Neutrophil (primary cell): Measurements from ENCODE around the gene ALPG.
"Not testable (repeated sequence)": the region's sequence is repeated elsewhere in the genome, so short reads cannot be mapped to it uniquely, and the experiment has no call there.

ENCODE experiments used
- H3K27ac ChIP-seq: fragments of 200-600 bp; sonication (generic); 2 replicates; pipeline ENCODE4 v1.5.1; 2016; ENCODE audit warnings: mild to moderate bottlenecking, moderate library complexity
- H3K27me3 ChIP-seq: fragments of 200-600 bp; sonication (generic); 2 replicates; pipeline ENCODE4 v1.6.0; 2016; ENCODE audit warnings: mild to moderate bottlenecking
- H3K36me3 ChIP-seq: fragments of 200-600 bp; sonication (generic); 2 replicates; pipeline ENCODE4 v1.5.1; 2017
- H3K4me1 ChIP-seq, 2 experiments: fragments of 200-600 bp in 1 of 2; sonication (generic) in 1 of 2; 1 replicate in 1 of 2; 2 replicates in 1 of 2; pipeline versions ENCODE4 v1.5.1 to v1.6.1; 2013 to 2016; ENCODE audit warnings: low read depth in 1 of 2, low read length in 1 of 2, mild to moderate bottlenecking in 1 of 2, moderate library complexity in 1 of 2; ENCODE audit not compliant: control insufficient read depth in 1 of 2, insufficient read depth in 1 of 2
- H3K4me3 ChIP-seq, 2 experiments: fragments of 200-600 bp in 1 of 2; sonication (generic) in 1 of 2; 1 replicate in 1 of 2; 2 replicates in 1 of 2; pipeline ENCODE4 v1.5.1; 2013 to 2016; ENCODE audit warnings: low read depth in 1 of 2, low read length in 1 of 2, mild to moderate bottlenecking in 1 of 2, moderate library complexity in 1 of 2
- H3K9me3 ChIP-seq: fragments of 200-600 bp; sonication (generic); 2 replicates; pipeline ENCODE4 v1.5.1; 2016
- CTCF ChIP-seq: fragments of 200-600 bp; sonication (generic); IDR thresholded peaks from 2 replicates; pipeline ENCODE4 v1.5.1; 2016; ENCODE audit warnings: antibody characterized with exemption

The ALPG gene

DNA sequence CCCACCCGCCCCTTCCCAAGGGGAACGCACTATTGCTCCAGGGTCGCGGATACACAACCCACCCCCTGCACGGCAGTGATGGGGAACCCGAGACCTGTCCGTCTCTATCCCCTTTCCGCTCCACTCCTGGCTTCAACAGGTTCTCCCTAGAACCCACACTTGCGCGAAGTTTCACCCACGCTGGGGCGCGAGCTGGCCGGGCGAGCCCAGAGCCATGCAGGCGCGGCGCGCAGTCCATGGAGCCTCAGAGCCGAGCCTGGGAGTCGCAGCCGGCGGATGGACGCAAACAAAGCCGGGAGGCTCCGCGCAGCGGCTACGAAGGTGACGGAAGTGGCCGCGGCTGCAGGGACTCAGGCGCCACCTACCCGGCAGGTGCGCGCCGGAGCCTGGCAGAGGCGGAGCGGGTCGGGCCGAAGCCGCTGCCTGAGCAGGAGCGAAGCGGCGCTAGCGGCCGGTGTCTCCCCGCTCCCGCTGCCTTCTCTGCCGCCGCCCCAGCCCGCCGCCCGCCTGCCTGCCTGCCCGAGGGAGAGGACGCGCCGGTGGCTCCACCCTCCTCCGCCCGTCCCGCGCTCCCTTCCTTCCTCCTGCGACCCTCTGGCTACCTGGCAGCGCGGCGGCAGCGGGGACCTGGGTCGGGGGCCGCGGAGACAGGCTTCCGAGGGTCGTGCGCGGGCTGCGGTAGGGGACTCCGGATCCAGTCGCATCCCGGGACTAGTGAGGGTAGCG is 14.0 kb downstream of the ALPG start:
- peaks cover 94% of the 10 kb centered on the region for H3K27me3 ChIP-seq
- H3K36me3 ChIP-seq = no peaks in the 10 kb centered on the region
- H3K9me3 ChIP-seq = peaks cover 7% of the 10 kb centered on the region
- no peak for TF ChIP-seq CTCF
- H3K4me1 ChIP-seq = no peaks in the 10 kb centered on the region
- H3K4me3 ChIP-seq = no peak overlapping the region
- H3K27ac ChIP-seq = no peak overlapping the region

DNA sequence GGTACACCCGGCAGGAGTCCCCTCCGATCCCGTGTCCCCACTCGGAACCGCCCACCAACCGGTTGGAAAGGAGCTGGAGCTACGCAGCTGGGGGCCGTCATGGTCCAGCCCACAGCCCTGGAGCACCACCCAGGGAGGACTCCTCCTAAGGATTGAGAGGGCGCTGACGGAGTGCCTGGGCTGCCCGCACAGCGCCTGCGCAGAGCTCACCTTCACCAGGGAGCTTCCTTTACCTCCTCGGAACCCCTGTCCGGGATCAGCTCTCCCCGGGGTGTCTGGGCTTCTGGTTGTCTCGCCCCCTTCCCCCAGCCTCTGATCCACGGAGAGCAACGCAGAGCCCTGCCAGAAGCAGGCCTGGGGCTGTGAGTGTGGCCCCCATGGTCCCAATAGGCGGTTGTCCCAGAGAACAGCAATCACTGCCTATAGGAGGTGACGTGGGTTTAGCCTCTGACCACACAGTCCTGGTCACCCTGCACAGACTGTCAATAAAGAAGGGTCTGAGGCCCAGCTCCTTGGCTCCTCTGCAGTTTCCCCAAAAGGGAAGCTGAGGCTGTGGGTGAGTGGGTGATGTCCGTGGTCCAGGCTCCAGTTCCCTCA is 14.6 kb downstream of the ALPG start:
- Histone ChIP-seq H3K4me3 (no peak overlapping the region), H3K9me3 (peaks cover 7% of the 10 kb centered on the region), H3K27ac (no peak overlapping the region), H3K36me3 (no peaks in the 10 kb centered on the region), H3K27me3 (peaks cover 93% of the 10 kb centered on the region), H3K4me1 (no peaks in the 10 kb centered on the region)
- TF ChIP-seq CTCF = no peak

DNA sequence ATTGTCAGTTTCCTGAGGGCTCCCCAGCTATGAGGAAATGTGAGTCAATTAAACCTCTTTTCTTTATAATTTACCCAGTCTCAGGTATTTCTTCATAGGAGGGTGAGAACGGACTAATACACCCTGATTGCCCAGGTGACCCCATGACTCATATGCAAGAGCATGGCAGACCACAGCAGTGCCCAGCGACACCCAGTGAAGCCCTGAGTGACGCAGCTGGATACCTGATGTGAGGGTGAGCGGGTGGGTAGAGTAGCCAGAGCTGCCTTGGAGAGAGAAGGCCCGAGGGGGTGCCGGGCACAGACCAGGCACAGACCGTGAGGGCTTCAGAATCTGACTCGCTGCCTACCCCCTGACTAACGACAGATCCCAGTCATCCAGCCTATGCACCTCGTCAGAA is 15.4 kb downstream of the ALPG start:
- no peak overlapping the region for H3K27ac ChIP-seq
- no peak overlapping the region for H3K4me3 ChIP-seq
- H3K36me3 ChIP-seq = no peaks in the 10 kb centered on the region
- H3K9me3 ChIP-seq = peaks cover 7% of the 10 kb centered on the region
- peaks cover 90% of the 10 kb centered on the region for H3K27me3 ChIP-seq
- H3K4me1 ChIP-seq = no peaks in the 10 kb centered on the region
- no peak for TF ChIP-seq CTCF

- H3K4me1 ChIP-seq, H3K36me3 ChIP-seq, H3K9me3 ChIP-seq, H3K4me3 ChIP-seq, H3K27ac ChIP-seq: not testable (repeated sequence)
- H3K27me3 ChIP-seq = peaks cover 81% of the 10 kb centered on the region
Measured at GRCh38 chr2:232422996-232423395, 16.4 kb downstream of the ALPG start.

GRCh38 chr2:232423407-232423806 is 16.8 kb downstream of the ALPG start:
- H3K4me1 ChIP-seq, H3K27ac ChIP-seq: not testable (repeated sequence)
- H3K27me3 ChIP-seq = peaks cover 77% of the 10 kb centered on the region

GRCh38 chr2:232431705-232432590 is 25.3 kb downstream of the ALPG start:
- no peak for TF ChIP-seq CTCF
- no peaks in the 10 kb centered on the region for H3K9me3 ChIP-seq
- no peaks in the 10 kb centered on the region for H3K4me1 ChIP-seq
- H3K27ac ChIP-seq = no peak overlapping the region
- peaks cover 4% of the 10 kb centered on the region for H3K27me3 ChIP-seq
- H3K36me3 ChIP-seq = no peaks in the 10 kb centered on the region
- no peak overlapping the region for H3K4me3 ChIP-seq

More at GRCh38 chr2:232423407-232423806, 16.8 kb downstream of the ALPG start:
- H3K9me3 ChIP-seq, H3K4me3 ChIP-seq, H3K36me3 ChIP-seq: not testable (repeated sequence)
